ENCODE results near the gene ATP11A.
A peak's percentile ranks its signal among the peaks of the same experiment; 100 is the strongest.

Gene ATP11A

GRCh38 chr13:112779856-112780604, 90.2 kb downstream of the ATP11A start:
- no peak overlapping the region for H2BK12ac ChIP-seq (ENCODE audit: low read length in 2 of 2)
- H2BK15ac ChIP-seq (ENCODE audit: low read depth, poor library complexity, severe bottlenecking) = no peak overlapping the region
- no peak overlapping the region for H3K14ac ChIP-seq (ENCODE audit: low read length in 2 of 2)
- H4K8ac ChIP-seq (ENCODE audit: low read length) = no peak overlapping the region
- H2AK5ac ChIP-seq (ENCODE audit: low read length, severe bottlenecking) = no peak overlapping the region
- no peak overlapping the region for H3K4ac ChIP-seq (ENCODE audit: low read depth in 1 of 2, low read length in 2 of 2)
- no peak overlapping the region for H2AFZ ChIP-seq (ENCODE audit: low read depth, low read length)
- no peaks in the 10 kb centered on the region for H3K27me3 ChIP-seq (ENCODE audit: control insufficient read depth in 1 of 2, insufficient read depth in 1 of 2, low read length in 2 of 2)
- no peak overlapping the region for H2BK5ac ChIP-seq (ENCODE audit: low read depth, low read length, poor library complexity, severe bottlenecking)
- H3K23ac ChIP-seq (ENCODE audit: low read length in 2 of 2) = no peak overlapping the region
- peaks cover 30% of the 10 kb centered on the region for H3K4me1 ChIP-seq (ENCODE audit: control insufficient read depth, insufficient read depth, low read depth, low read length)
- no peak overlapping the region for H3K27ac ChIP-seq (ENCODE audit: low read length, poor library complexity, severe bottlenecking)
- H2BK120ac ChIP-seq (ENCODE audit: low read depth, low read length) = no peak overlapping the region
- H3K36me3 ChIP-seq (ENCODE audit: control insufficient read depth in 1 of 2, insufficient read depth in 2 of 2, low read depth in 1 of 2, low read length in 2 of 2) = peaks cover 0 to 7% of the 10 kb centered on the region in 2 experiments
- DNase-seq = no peak
- no peak overlapping the region for H3K18ac ChIP-seq (ENCODE audit: low read depth in 1 of 2, low read length in 2 of 2)
- 92% methylated on average over 23 of the region's 23 CpGs for WGBS
- no peak overlapping the region for H4K91ac ChIP-seq (ENCODE audit: low read length)
- H3K4me3 ChIP-seq (ENCODE audit: insufficient read depth in 1 of 2, low read depth in 1 of 2, low read length in 2 of 2) = no peak overlapping the region
- peaks cover 27% of the 10 kb centered on the region for H3K79me1 ChIP-seq (replicated peaks; ENCODE audit: low read length, poor library complexity, severe bottlenecking)
- no peaks in the 10 kb centered on the region for H3K9me3 ChIP-seq (ENCODE audit: control insufficient read depth, low read length)
- no peak overlapping the region for H3K9ac ChIP-seq (ENCODE audit: low read length)
- H3K4me2 ChIP-seq (ENCODE audit: low read length, poor library complexity, severe bottlenecking) = no peak overlapping the region

- Histone ChIP-seq H3K27me3 (ENCODE audit: control insufficient read depth in 1 of 2, insufficient read depth in 1 of 2, low read length in 2 of 2) (no peaks in the 10 kb centered on the region), H2BK15ac (ENCODE audit: low read depth, poor library complexity, severe bottlenecking) (no peak overlapping the region), H3K4ac (ENCODE audit: low read depth in 1 of 2, low read length in 2 of 2) (no peak overlapping the region), H4K91ac (ENCODE audit: low read length) (no peak overlapping the region), H2BK120ac (ENCODE audit: low read depth, low read length) (no peak overlapping the region), H3K79me1 (replicated peaks; ENCODE audit: low read length, poor library complexity, severe bottlenecking) (peaks cover 20% of the 10 kb centered on the region), H3K14ac (ENCODE audit: low read length in 2 of 2) (peak overlapping the region in 1 of 2 experiments; percentile 61), H3K9me3 (ENCODE audit: control insufficient read depth, low read length) (no peaks in the 10 kb centered on the region), H3K18ac (ENCODE audit: low read depth in 1 of 2, low read length in 2 of 2) (no peak overlapping the region), H3K4me3 (ENCODE audit: insufficient read depth in 1 of 2, low read depth in 1 of 2, low read length in 2 of 2) (no peak overlapping the region), H3K4me1 (ENCODE audit: control insufficient read depth, insufficient read depth, low read depth, low read length) (peaks cover 30% of the 10 kb centered on the region), H3K9ac (ENCODE audit: low read length) (no peak overlapping the region), H2BK12ac (ENCODE audit: low read length in 2 of 2) (peak overlapping the region in 1 of 2 experiments; percentile 10), H3K27ac (ENCODE audit: low read length, poor library complexity, severe bottlenecking) (no peak overlapping the region), H2AFZ (ENCODE audit: low read depth, low read length) (no peak overlapping the region), H3K36me3 (ENCODE audit: control insufficient read depth in 1 of 2, insufficient read depth in 2 of 2, low read depth in 1 of 2, low read length in 2 of 2) (peaks cover 0 to 13% of the 10 kb centered on the region in 2 experiments), H3K23ac (ENCODE audit: low read length in 2 of 2) (no peak overlapping the region), H2BK5ac (ENCODE audit: low read depth, low read length, poor library complexity, severe bottlenecking) (no peak overlapping the region), H3K4me2 (ENCODE audit: low read length, poor library complexity, severe bottlenecking) (no peak overlapping the region), H2AK5ac (ENCODE audit: low read length, severe bottlenecking) (no peak overlapping the region), H4K8ac (ENCODE audit: low read length) (no peak overlapping the region)
- 96% methylated on average over 15 of the region's 18 CpGs for WGBS
- no peak for DNase-seq
Observed at GRCh38 chr13:112781287-112781686, 91.4 kb downstream of the ATP11A start.

GRCh38 chr13:112781881-112782361, 92.1 kb downstream of the ATP11A start:
- Histone ChIP-seq H2AK5ac (ENCODE audit: low read length, severe bottlenecking) (no peak overlapping the region), H3K36me3 (ENCODE audit: control insufficient read depth in 1 of 2, insufficient read depth in 2 of 2, low read depth in 1 of 2, low read length in 2 of 2) (peaks cover 0 to 18% of the 10 kb centered on the region in 2 experiments), H3K23ac (ENCODE audit: low read length in 2 of 2) (no peak overlapping the region), H3K4ac (ENCODE audit: low read depth in 1 of 2, low read length in 2 of 2) (no peak overlapping the region), H3K9me3 (ENCODE audit: control insufficient read depth, low read length) (no peaks in the 10 kb centered on the region), H2AFZ (ENCODE audit: low read depth, low read length) (no peak overlapping the region), H3K18ac (ENCODE audit: low read depth in 1 of 2, low read length in 2 of 2) (no peak overlapping the region), H4K91ac (ENCODE audit: low read length) (no peak overlapping the region), H2BK15ac (ENCODE audit: low read depth, poor library complexity, severe bottlenecking) (no peak overlapping the region), H4K8ac (ENCODE audit: low read length) (no peak overlapping the region), H3K14ac (ENCODE audit: low read length in 2 of 2) (peak overlapping the region in 1 of 2 experiments; percentile 68), H3K4me1 (ENCODE audit: control insufficient read depth, insufficient read depth, low read depth, low read length) (peaks cover 30% of the 10 kb centered on the region), H3K4me2 (ENCODE audit: low read length, poor library complexity, severe bottlenecking) (no peak overlapping the region), H3K9ac (ENCODE audit: low read length) (no peak overlapping the region), H2BK5ac (ENCODE audit: low read depth, low read length, poor library complexity, severe bottlenecking) (no peak overlapping the region), H2BK120ac (ENCODE audit: low read depth, low read length) (no peak overlapping the region), H3K79me1 (replicated peaks; ENCODE audit: low read length, poor library complexity, severe bottlenecking) (peaks cover 20% of the 10 kb centered on the region), H3K27ac (ENCODE audit: low read length, poor library complexity, severe bottlenecking) (no peak overlapping the region), H3K4me3 (ENCODE audit: insufficient read depth in 1 of 2, low read depth in 1 of 2, low read length in 2 of 2) (no peak overlapping the region), H3K27me3 (ENCODE audit: control insufficient read depth in 1 of 2, insufficient read depth in 1 of 2, low read length in 2 of 2) (no peaks in the 10 kb centered on the region), H2BK12ac (ENCODE audit: low read length in 2 of 2) (no peak overlapping the region)
- DNase-seq = no peak
- 94% methylated on average over 18 of the region's 19 CpGs for WGBS

GRCh38 chr13:112782429-112783010, 92.7 kb downstream of the ATP11A start:
- peak overlapping the region; percentile 43 for H3K9ac ChIP-seq (ENCODE audit: low read length)
- peaks cover 19% of the 10 kb centered on the region for H3K79me1 ChIP-seq (replicated peaks; ENCODE audit: low read length, poor library complexity, severe bottlenecking)
- H2AK5ac ChIP-seq (ENCODE audit: low read length, severe bottlenecking) = no peak overlapping the region
- WGBS = 66% methylated on average over 15 of the region's 15 CpGs
- peak overlapping the region in 1 of 2 experiments; percentile 64 for H2BK12ac ChIP-seq (ENCODE audit: low read length in 2 of 2)
- no peaks in the 10 kb centered on the region for H3K9me3 ChIP-seq (ENCODE audit: control insufficient read depth, low read length)
- no peak overlapping the region for H3K18ac ChIP-seq (ENCODE audit: low read depth in 1 of 2, low read length in 2 of 2)
- no peak overlapping the region for H4K91ac ChIP-seq (ENCODE audit: low read length)
- peak overlapping the region in 1 of 2 experiments; percentile 50 for H3K14ac ChIP-seq (ENCODE audit: low read length in 2 of 2)
- no peak overlapping the region for H3K4me2 ChIP-seq (ENCODE audit: low read length, poor library complexity, severe bottlenecking)
- H2BK5ac ChIP-seq (ENCODE audit: low read depth, low read length, poor library complexity, severe bottlenecking) = no peak overlapping the region
- peak overlapping the region; percentile 12 for H4K8ac ChIP-seq (ENCODE audit: low read length)
- peaks cover 0 to 18% of the 10 kb centered on the region in 2 experiments for H3K36me3 ChIP-seq (ENCODE audit: control insufficient read depth in 1 of 2, insufficient read depth in 2 of 2, low read depth in 1 of 2, low read length in 2 of 2)
- H3K4ac ChIP-seq (ENCODE audit: low read depth in 1 of 2, low read length in 2 of 2) = no peak overlapping the region
- H2AFZ ChIP-seq (ENCODE audit: low read depth, low read length) = no peak overlapping the region
- no peak overlapping the region for H3K27ac ChIP-seq (ENCODE audit: low read length, poor library complexity, severe bottlenecking)
- no peak overlapping the region for H2BK15ac ChIP-seq (ENCODE audit: low read depth, poor library complexity, severe bottlenecking)
- H3K27me3 ChIP-seq (ENCODE audit: control insufficient read depth in 1 of 2, insufficient read depth in 1 of 2, low read length in 2 of 2) = no peaks in the 10 kb centered on the region
- H3K23ac ChIP-seq (ENCODE audit: low read length in 2 of 2) = no peak overlapping the region
- H3K4me3 ChIP-seq (ENCODE audit: insufficient read depth in 1 of 2, low read depth in 1 of 2, low read length in 2 of 2) = no peak overlapping the region
- H3K4me1 ChIP-seq (ENCODE audit: control insufficient read depth, insufficient read depth, low read depth, low read length) = peaks cover 29% of the 10 kb centered on the region
- H2BK120ac ChIP-seq (ENCODE audit: low read depth, low read length) = no peak overlapping the region
- peak; percentile 17 for DNase-seq

Measured in mesenchymal stem cell (in vitro differentiated cells and primary cell).